GM18951 (cell line): ENCODE measurements around the gene BCL7A.

Experiments used
- POLR2A ChIP-seq: IDR thresholded peaks from 4 replicates; pipeline ENCODE4 v1.6.1; 2011; ENCODE audit warnings: mild to moderate bottlenecking; ENCODE audit not compliant: insufficient read length, insufficient read depth; ENCODE audit errors: extremely low read depth
- in situ Hi-C: fragments of 300-500 bp; cut with MboI; formaldehyde crosslinking; loops from one replicate; pipeline ENCODE4 v1.12.0; 2022; ENCODE audit warnings: low sequenced_read_pairs, mixed read lengths, inconsistent platforms; ENCODE audit not compliant: unreplicated experiment

BCL7A gene

GRCh38 chr12:121990114-121990647 is 31.5 kb upstream of the BCL7A start:
- TF ChIP-seq POLR2A = no peak
- in situ Hi-C loops = no loop called here

- in situ Hi-C loops = no loop called here
- TF ChIP-seq POLR2A = peak; percentile 15
Measured at GRCh38 chr12:121990692-121991603, 30.7 kb upstream of the BCL7A start.

GRCh38 chr12:121992059-121992879 is 29.4 kb upstream of the BCL7A start:
- in situ Hi-C loops = no loop called here
- peak; percentile 32 for TF ChIP-seq POLR2A

GRCh38 chr12:121996050-121996944 is 25.4 kb upstream of the BCL7A start:
- TF ChIP-seq POLR2A = no peak
- in situ Hi-C loops = no loop called here

GRCh38 chr12:121996945-121997612 is 24.6 kb upstream of the BCL7A start:
- TF ChIP-seq POLR2A = no peak
- in situ Hi-C loops = no loop called here

- in situ Hi-C loops = no loop called here
- TF ChIP-seq POLR2A = no peak
Measured at GRCh38 chr12:122001466-122002209, 20.0 kb upstream of the BCL7A start.

- no peak for TF ChIP-seq POLR2A
- in situ Hi-C loops = no loop called here
Measured at GRCh38 chr12:122003651-122004611, 17.8 kb upstream of the BCL7A start.

GRCh38 chr12:122004633-122005071 is 17.0 kb upstream of the BCL7A start:
- no peak for TF ChIP-seq POLR2A
- in situ Hi-C loops = no loop called here

GRCh38 chr12:122005252-122005776 is 16.4 kb upstream of the BCL7A start:
- in situ Hi-C loops = no loop called here
- no peak for TF ChIP-seq POLR2A

GRCh38 chr12:122006186-122006926 is 15.3 kb upstream of the BCL7A start:
- in situ Hi-C loops = no loop called here
- no peak for TF ChIP-seq POLR2A

- no peak for TF ChIP-seq POLR2A
- in situ Hi-C loops = no loop called here
Measured at GRCh38 chr12:122009741-122010140, 11.9 kb upstream of the BCL7A start.
